ENCODE results near the gene DCAF15. TPM values are rescaled to one million over a fixed set of nuclear protein-coding genes. Genes with fewer than 3 reads are reported as not detected.

Gene DCAF15
- total RNA-seq, 1 donor from 2014 or later, result 20.6 TPM

DNA sequence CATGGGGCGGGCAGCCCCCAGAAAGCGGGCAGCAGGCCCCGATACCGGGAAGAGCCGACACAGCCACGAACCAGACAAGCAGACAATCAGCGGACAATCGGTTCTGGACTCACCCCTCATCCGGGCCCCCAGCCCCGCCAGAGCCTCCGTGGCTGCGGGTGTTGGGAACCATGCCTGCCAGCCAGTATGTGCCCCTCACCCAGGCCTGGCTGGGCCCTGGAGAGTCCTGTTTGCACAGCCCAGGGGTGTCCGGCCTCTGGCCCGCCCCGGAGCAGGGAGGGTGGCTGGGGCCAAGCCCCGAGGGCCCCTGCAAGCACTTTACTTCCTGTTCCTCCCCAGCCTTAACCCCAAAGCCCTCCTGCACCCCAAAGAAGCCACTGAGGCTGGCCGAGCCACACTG, 21.9 kb upstream of the DCAF15 start:
- TF ChIP-seq POLR2A (IDR thresholded peaks at IDR 0.05) (no peak), POLR2AphosphoS5 (IDR thresholded peaks at IDR 0.05; ENCODE audit: insufficient read depth in 1 of 2, low read depth in 1 of 2) (no peak)
- TF ChIP-seq, protein P1, sequence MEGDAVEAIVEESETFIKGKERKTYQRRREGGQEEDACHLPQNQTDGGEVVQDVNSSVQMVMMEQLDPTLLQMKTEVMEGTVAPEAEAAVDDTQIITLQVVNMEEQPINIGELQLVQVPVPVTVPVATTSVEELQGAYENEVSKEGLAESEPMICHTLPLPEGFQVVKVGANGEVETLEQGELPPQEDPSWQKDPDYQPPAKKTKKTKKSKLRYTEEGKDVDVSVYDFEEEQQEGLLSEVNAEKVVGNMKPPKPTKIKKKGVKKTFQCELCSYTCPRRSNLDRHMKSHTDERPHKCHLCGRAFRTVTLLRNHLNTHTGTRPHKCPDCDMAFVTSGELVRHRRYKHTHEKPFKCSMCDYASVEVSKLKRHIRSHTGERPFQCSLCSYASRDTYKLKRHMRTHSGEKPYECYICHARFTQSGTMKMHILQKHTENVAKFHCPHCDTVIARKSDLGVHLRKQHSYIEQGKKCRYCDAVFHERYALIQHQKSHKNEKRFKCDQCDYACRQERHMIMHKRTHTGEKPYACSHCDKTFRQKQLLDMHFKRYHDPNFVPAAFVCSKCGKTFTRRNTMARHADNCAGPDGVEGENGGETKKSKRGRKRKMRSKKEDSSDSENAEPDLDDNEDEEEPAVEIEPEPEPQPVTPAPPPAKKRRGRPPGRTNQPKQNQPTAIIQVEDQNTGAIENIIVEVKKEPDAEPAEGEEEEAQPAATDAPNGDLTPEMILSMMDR (IDR thresholded peaks at IDR 0.05), result no peak
- Histone ChIP-seq H3K27ac (no peak overlapping the region), H3K4me3 (no peak overlapping the region), H3K27me3 (no peaks in the 10 kb centered on the region), H3K9me3 (no peaks in the 10 kb centered on the region), H3K4me1 (no peaks in the 10 kb centered on the region), H3K36me3 (peaks cover 0 to 30% of the 10 kb centered on the region in 2 donors)
- intact Hi-C loops (cut with DNase I), result no loop called here
- DNase-seq (ENCODE audit: extremely low spot score in 2 of 2), result no peak

DNA sequence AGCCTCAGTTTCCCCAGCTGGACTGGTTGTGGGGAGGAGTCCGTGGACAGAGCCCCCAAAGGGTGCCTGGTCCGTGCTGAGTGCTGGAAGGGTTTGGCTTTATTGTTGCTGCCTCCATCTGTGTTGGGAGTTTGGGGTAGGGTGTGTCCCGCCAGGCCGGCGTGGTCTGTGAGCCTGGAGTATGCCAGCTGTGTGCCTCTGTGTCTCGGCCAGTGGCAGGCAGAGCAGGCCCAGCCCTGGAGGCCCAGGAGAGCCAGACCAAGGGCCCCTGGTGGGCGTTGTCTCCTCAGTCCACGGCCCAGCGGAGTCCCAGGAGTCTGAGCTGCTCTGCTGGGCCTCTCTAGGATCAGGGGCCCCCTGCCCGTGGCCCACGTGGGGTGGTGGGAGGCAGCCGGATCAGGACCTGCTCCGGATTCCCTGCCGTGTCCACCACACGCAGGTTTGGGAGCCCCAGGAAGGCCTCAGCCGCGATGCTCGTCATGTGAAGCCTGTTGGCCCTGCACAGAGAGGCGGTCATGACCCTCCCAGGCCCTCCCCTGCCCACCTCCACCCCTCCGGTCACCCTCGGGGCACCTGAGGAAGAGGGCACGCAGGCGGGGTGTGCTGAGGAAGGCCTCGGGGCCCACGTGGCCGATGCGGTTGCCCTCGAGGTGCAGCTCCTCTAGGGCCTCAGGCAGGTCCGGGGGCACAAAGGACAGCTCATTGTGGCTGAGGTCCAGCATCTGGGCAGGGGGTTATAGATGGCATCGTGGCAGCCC, 20.7 kb upstream of the DCAF15 start:
- no peak overlapping the region for H3K4me3 ChIP-seq

DNA sequence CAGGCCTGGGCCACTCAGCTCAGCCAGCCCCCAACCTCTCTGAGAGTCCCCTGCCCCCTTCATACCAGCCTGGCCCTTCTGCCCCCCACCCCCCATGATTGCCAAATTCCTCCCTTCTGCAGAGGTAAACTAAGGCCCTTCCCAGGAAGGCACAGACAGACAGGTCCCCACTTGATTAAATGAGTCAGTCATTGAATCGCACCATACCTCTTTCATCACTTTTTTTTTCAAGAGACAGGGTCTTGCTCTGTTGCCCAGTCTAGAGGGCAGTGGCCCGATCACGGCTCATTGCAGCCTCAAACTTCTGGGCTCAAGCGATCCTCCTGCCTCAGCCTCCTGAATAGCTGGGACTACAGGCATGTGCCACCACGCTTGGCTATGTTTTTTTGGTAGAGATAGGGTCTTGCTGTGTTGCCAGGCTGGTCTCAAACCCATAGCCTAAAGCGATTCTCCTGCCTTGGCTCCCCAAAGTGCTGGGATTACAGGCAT, 20.1 kb upstream of the DCAF15 start:
- intact Hi-C loops (cut with DNase I), result no loop called here
- Histone ChIP-seq H3K4me1 (no peaks in the 10 kb centered on the region), H3K27me3 (no peaks in the 10 kb centered on the region), H3K36me3 (peaks cover 0 to 15% of the 10 kb centered on the region in 2 donors), H3K27ac (no peak overlapping the region), H3K9me3 (no peaks in the 10 kb centered on the region), H3K4me3 (no peak overlapping the region)
- TF ChIP-seq, protein P1 (IDR thresholded peaks at IDR 0.05), result no peak
- TF ChIP-seq POLR2A (IDR thresholded peaks at IDR 0.05) (no peak), POLR2AphosphoS5 (IDR thresholded peaks at IDR 0.05; ENCODE audit: insufficient read depth in 1 of 2, low read depth in 1 of 2) (no peak)
- no peak for DNase-seq (ENCODE audit: extremely low spot score in 2 of 2)

More for the DNA sequence above, 20.7 kb upstream of the DCAF15 start:
- Histone ChIP-seq H3K27me3 (no peaks in the 10 kb centered on the region), H3K4me1 (no peaks in the 10 kb centered on the region), H3K36me3 (peaks cover 0 to 21% of the 10 kb centered on the region in 2 donors), H3K9me3 (no peaks in the 10 kb centered on the region), H3K27ac (no peak overlapping the region)
- intact Hi-C loops (cut with DNase I), result no loop called here
- no peak for DNase-seq (ENCODE audit: extremely low spot score in 2 of 2)
- no peak for TF ChIP-seq POLR2A (IDR thresholded peaks at IDR 0.05)
- TF ChIP-seq, protein P1 (IDR thresholded peaks at IDR 0.05), result no peak
- TF ChIP-seq POLR2AphosphoS5 (IDR thresholded peaks at IDR 0.05; ENCODE audit: insufficient read depth in 1 of 2, low read depth in 1 of 2), result no peak

DNA sequence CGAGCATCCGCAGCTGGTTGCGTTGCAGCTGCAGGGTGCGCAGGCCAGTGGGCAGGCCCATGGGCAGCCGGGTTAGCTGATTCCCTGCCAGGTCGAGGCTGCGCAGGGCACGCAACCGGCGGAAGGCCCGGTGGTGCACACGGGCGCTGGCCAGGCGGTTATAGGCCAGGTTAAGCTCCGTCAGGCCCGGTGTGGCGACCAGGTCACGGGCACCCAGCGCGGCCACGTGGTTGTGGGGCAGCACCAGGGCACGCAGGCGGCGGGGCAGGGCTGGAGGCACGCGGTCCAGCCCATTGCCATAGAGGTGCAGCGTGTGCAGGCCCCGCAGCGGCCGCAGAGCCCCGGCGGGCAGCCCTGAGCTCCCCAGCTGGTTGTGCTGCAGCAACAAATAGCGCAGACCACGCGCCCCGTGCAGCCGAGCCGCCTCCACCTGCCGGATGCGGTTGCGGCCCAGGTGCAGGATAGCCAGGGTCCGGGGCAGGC, 19.4 kb upstream of the DCAF15 start:
- peaks cover 0 to 10% of the 10 kb centered on the region in 2 donors for H3K36me3 ChIP-seq
- TF ChIP-seq, protein P1 (IDR thresholded peaks at IDR 0.05), result no peak
- TF ChIP-seq POLR2AphosphoS5 (IDR thresholded peaks at IDR 0.05; ENCODE audit: insufficient read depth in 1 of 2, low read depth in 1 of 2) (no peak), POLR2A (IDR thresholded peaks at IDR 0.05) (no peak)
- H3K27me3 ChIP-seq, result no peaks in the 10 kb centered on the region
- H3K4me3 ChIP-seq, result no peak overlapping the region
- no peak for DNase-seq (ENCODE audit: extremely low spot score in 2 of 2)
- no peak overlapping the region for H3K27ac ChIP-seq
- H3K4me1 ChIP-seq, result peaks cover 5% of the 10 kb centered on the region
- intact Hi-C loops (cut with DNase I), result no loop called here
- no peaks in the 10 kb centered on the region for H3K9me3 ChIP-seq

DNA sequence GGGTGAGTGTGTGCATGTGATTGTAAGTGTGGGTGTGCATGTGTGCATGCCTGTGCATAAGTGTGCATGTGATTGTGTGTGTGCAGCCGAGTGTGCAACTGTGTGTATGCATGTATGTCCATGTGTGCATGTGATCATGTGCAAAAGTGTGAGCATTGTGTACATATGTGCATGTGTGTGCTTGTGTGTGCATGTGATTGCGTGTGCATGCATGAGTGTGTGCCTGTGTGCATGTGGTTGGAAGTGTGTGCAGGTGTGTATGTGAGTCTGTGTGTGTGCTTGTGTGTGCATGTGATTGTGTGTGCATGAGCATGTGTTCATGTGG, 17.6 kb upstream of the DCAF15 start:
- TF ChIP-seq POLR2AphosphoS5 (IDR thresholded peaks at IDR 0.05; ENCODE audit: insufficient read depth in 1 of 2, low read depth in 1 of 2) (no peak), POLR2A (IDR thresholded peaks at IDR 0.05) (no peak)
- TF ChIP-seq, protein P1 (IDR thresholded peaks at IDR 0.05), result no peak
- peaks cover 14% of the 10 kb centered on the region for H3K4me1 ChIP-seq
- no peaks in the 10 kb centered on the region for H3K27me3 ChIP-seq
- intact Hi-C loops (cut with DNase I), result no loop called here
- no peak for DNase-seq (ENCODE audit: extremely low spot score in 2 of 2)
- H3K36me3 ChIP-seq, result no peaks in the 10 kb centered on the region
- H3K9me3 ChIP-seq, result no peaks in the 10 kb centered on the region
- H3K27ac ChIP-seq, result no peak overlapping the region
- H3K4me3 ChIP-seq, result no peak overlapping the region
